Naive thymus-derived CD4-positive, alpha-beta T cell (primary cell): ENCODE results near the gene CCDC43. TPM values are rescaled to one million over a fixed set of nuclear protein-coding genes. Genes with fewer than 3 reads are reported as not detected.
"Not testable (repeated sequence)": the region's sequence is repeated elsewhere in the genome, so short reads cannot be mapped to it uniquely, and the experiment has no call there.

ENCODE experiments used
- ATAC-seq: fragments of 150-1000 bp; cut with Tn5 transposase; 2 replicates; pipeline ENCODE4 v1.10.0; 2021; ENCODE audit warnings: mild to moderate bottlenecking, moderate library complexity
- CTCF ChIA-PET: fragments of 350-600 bp; sonication (Branson Sonifier 250); formaldehyde crosslinking; loops from one replicate; lab custom pipeline; 2021; ENCODE audit warnings: antibody characterized with exemption; lab: Charles Lee
- POLR2A ChIA-PET: fragments of 350-600 bp; sonication (Branson Sonifier 250); formaldehyde crosslinking; loops from one replicate; lab custom pipeline; 2021; ENCODE audit warnings: antibody characterized with exemption, inconsistent platforms; lab: Charles Lee
- DNase-seq, 9 donors: peaks; one replicate each; pipeline versions ENCODE4 v3.0.0 to v3.0.0-alpha.2; 2020 to 2022; ENCODE audit warnings: mixed read lengths in 1 of 9
- H3K27ac ChIP-seq: one replicate; pipeline ENCODE4 v1.7.0; 2013; ENCODE audit warnings: mild to moderate bottlenecking, low read depth, low read length, moderate library complexity
- H3K27me3 ChIP-seq, 2 donors: one replicate each; pipeline ENCODE4 v1.7.0; 2013; ENCODE audit warnings: low read length in 2 of 2, mild to moderate bottlenecking in 2 of 2, moderate library complexity in 2 of 2; ENCODE audit not compliant: control insufficient read depth in 2 of 2, insufficient read depth in 2 of 2
- H3K36me3 ChIP-seq, 3 experiments: 1 replicate in 2 of 3; 2 replicates in 1 of 3; pipeline ENCODE4 v1.7.0; 2013; ENCODE audit warnings: low read length in 3 of 3, mild to moderate bottlenecking in 3 of 3, moderate library complexity in 1 of 3; ENCODE audit not compliant: insufficient read depth in 3 of 3, control insufficient read depth in 2 of 3
- H3K4me1 ChIP-seq, 2 donors: one replicate each; pipeline ENCODE4 v1.7.0; 2013; ENCODE audit warnings: low read length in 2 of 2, mild to moderate bottlenecking in 2 of 2, moderate library complexity in 1 of 2; ENCODE audit not compliant: control insufficient read depth in 2 of 2, insufficient read depth in 2 of 2
- H3K4me3 ChIP-seq: 2 replicates; pipeline ENCODE4 v1.7.0; 2013; ENCODE audit warnings: mild to moderate bottlenecking, low read length
- H3K9me3 ChIP-seq, 3 experiments: 1 replicate in 2 of 3; 2 replicates in 1 of 3; pipeline ENCODE4 v1.7.0; 2013; ENCODE audit warnings: low read length in 3 of 3; ENCODE audit not compliant: control insufficient read depth in 2 of 3
- H3K27ac Mint-ChIP-seq, 9 donors: one replicate each; pipeline ENCODE4 v1.8.0; 2020 to 2022; ENCODE audit warnings: mixed read lengths in 9 of 9, mild to moderate bottlenecking in 8 of 9, moderate library complexity in 5 of 9, inconsistent platforms in 2 of 9
- H3K27me3 Mint-ChIP-seq, 5 donors: one replicate each; pipeline ENCODE4 v1.8.0; 2021 to 2022; ENCODE audit warnings: mixed read lengths in 5 of 5, mild to moderate bottlenecking in 1 of 5
- H3K36me3 Mint-ChIP-seq, 5 donors: one replicate each; pipeline ENCODE4 v1.8.0; 2020 to 2022; ENCODE audit warnings: mixed read lengths in 5 of 5, mild to moderate bottlenecking in 3 of 5, inconsistent platforms in 1 of 5
- H3K4me1 Mint-ChIP-seq, 7 donors: one replicate each; pipeline ENCODE4 v1.8.0; 2020 to 2022; ENCODE audit warnings: mixed read lengths in 7 of 7, mild to moderate bottlenecking in 3 of 7, inconsistent platforms in 1 of 7
- H3K4me3 Mint-ChIP-seq, 10 donors: one replicate each; pipeline ENCODE4 v1.8.0; 2020 to 2022; ENCODE audit warnings: mild to moderate bottlenecking in 10 of 10, mixed read lengths in 10 of 10, moderate library complexity in 6 of 10, inconsistent platforms in 2 of 10
- H3K9me3 Mint-ChIP-seq, 11 donors: one replicate each; pipeline ENCODE4 v1.8.0; 2020 to 2022; ENCODE audit warnings: mixed read lengths in 11 of 11, mild to moderate bottlenecking in 4 of 11, inconsistent platforms in 1 of 11, moderate library complexity in 1 of 11
- intact Hi-C, 2 donors: fragments of 100-400 bp; cut with micrococcal nuclease; formaldehyde crosslinking; loops; one replicate each; pipeline ENCODE4 v1.15.1; 2023
- polyA plus RNA-seq, 2 donors: library from polyadenylated mRNA; unstranded; fragments of 300-500 nt; fragmentation: Illumina TruSeq; gene quantifications; one replicate each; pipeline ENCODE4 v1.2.3, GENCODE V29; 2021
- total RNA-seq, 6 experiments: library from RNA in 5 of 6; stranded (reverse) in 5 of 6; gene quantifications; 1 replicate in 5 of 6; 2 replicates in 1 of 6; pipeline ENCODE4 v1.2.3 and lab custom pipeline; 2021 to 2026

CCDC43 gene
- total and polyA plus RNA-seq, 7 experiments from 2014 or later = 10.2 to 29.1 (median 17.9) TPM

DNA sequence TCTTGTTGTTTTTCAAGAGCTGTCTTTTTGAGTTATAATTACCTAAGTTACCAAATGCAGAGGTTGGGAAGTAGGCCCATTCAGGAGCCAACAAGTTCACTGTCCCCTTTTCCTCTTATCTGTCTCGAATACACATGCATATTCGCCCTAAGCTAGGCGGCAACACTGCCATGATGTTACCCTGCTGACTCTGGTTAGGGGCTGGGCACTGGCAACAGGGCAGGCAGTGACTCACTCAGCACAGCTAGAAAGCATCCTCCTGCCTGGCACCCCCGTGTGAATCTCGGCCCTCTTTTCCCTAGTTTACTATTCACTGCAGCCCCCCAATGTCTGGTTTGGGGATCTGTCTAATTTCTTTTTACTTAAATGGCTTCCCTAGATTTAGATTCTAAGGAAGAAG lies 32.7 kb upstream of the CCDC43 start:
- no peak overlapping the region for H3K27ac ChIP-seq
- CTCF ChIA-PET = no interaction called here
- intact Hi-C loops = no loop called here
- no peak overlapping the region for H3K4me3 ChIP-seq
- H3K9me3 ChIP-seq = no peaks in the 10 kb centered on the region
- no peaks in the 10 kb centered on the region for H3K4me1 Mint-ChIP-seq
- no peak overlapping the region for H3K4me3 Mint-ChIP-seq
- no peaks in the 10 kb centered on the region for H3K4me1 ChIP-seq
- ATAC-seq = no peak
- POLR2A ChIA-PET = no interaction called here
- no peaks in the 10 kb centered on the region for H3K27me3 ChIP-seq
- H3K36me3 ChIP-seq = no peaks in the 10 kb centered on the region
- H3K27me3 Mint-ChIP-seq = no peaks in the 10 kb centered on the region
- no peaks in the 10 kb centered on the region for H3K9me3 Mint-ChIP-seq
- no peak overlapping the region for H3K27ac Mint-ChIP-seq
- no peak for DNase-seq
- H3K36me3 Mint-ChIP-seq = peaks cover 0 to 22% (median 9%) of the 10 kb centered on the region in 5 donors

- no peak overlapping the region for H3K4me3 ChIP-seq
- Mint-ChIP-seq H3K4me3 (no peak overlapping the region), H3K27ac (no peak overlapping the region), H3K36me3 (peaks cover 0 to 26% (median 13%) of the 10 kb centered on the region in 5 donors), H3K27me3 (no peaks in the 10 kb centered on the region), H3K9me3 (no peaks in the 10 kb centered on the region), H3K4me1 (peaks cover 0 to 3% (median 0%) of the 10 kb centered on the region in 7 donors)
- H3K27me3 ChIP-seq = no peaks in the 10 kb centered on the region
- H3K9me3 ChIP-seq = no peaks in the 10 kb centered on the region
- no peak overlapping the region for H3K27ac ChIP-seq
- ChIA-PET CTCF (interaction anchor here (0.7 kb wide), 1 partner anchor 93 kb away, joined by 3 read pairs; no protein-coding TSS in a partner anchor), POLR2A (interaction anchor here (1.4 kb wide), 1 partner anchor 12 kb away, joined by 4 read pairs; no protein-coding TSS in a partner anchor)
- intact Hi-C loops = no loop called here
- no peak for ATAC-seq
- no peak for DNase-seq
- H3K36me3 ChIP-seq = no peaks in the 10 kb centered on the region
- no peaks in the 10 kb centered on the region for H3K4me1 ChIP-seq
Observed at GRCh38 chr17:44719444-44719843, 29.9 kb upstream of the CCDC43 start.

GRCh38 chr17:44708401-44709263 lies 19.1 kb upstream of the CCDC43 start, which contains the start of gene DBF4B:
DBF4B (plus strand) TSS chr17:44708665; CDS start chr17:44708821, 156 bp downstream.
- peaks cover 0 to 7% (median 4%) of the 10 kb centered on the region in 7 donors for H3K4me1 Mint-ChIP-seq
- Histone ChIP-seq H3K27me3 (no peaks in the 10 kb centered on the region), H3K4me1 (peaks cover 14 to 15% of the 10 kb centered on the region in 2 donors), H3K27ac (peak within 1 kb of the TSS; percentile 62), H3K36me3 (peaks cover 0 to 5% (median 0%) of the 10 kb centered on the region in 3 experiments), H3K4me3 (peak within 1 kb of the TSS; percentile 91), H3K9me3 (no peaks in the 10 kb centered on the region)
- ChIA-PET CTCF (interaction anchor here (0.6 to 1.2 kb wide), 3 partner anchors 17 to 795 kb away, joined by 4 to 6 read pairs (median 4); partner anchors contain the start of gene CCDC43), POLR2A (interaction anchor here (0.6 to 3.7 kb wide), 5 partner anchors 18 to 1559 kb away, joined by 3 to 32 read pairs (median 3); partner anchors contain the start of gene CCDC43)
- H3K9me3 Mint-ChIP-seq = no peaks in the 10 kb centered on the region
- DNase-seq (peak; percentile 49 to 92 (median 86)), ATAC-seq (peak; percentile 99)
- H3K27me3 Mint-ChIP-seq = peaks cover 0 to 9% (median 4%) of the 10 kb centered on the region in 5 donors
- peak within 1 kb of the TSS in 1 of 10 donors; percentile 79 for H3K4me3 Mint-ChIP-seq
- H3K27ac Mint-ChIP-seq = peak within 1 kb of the TSS in 1 of 9 donors; percentile 72
- intact Hi-C loops = loop anchor here (1.0 to 10.0 kb wide), 4 partner anchors 19 to 190 kb away; partner anchors contain the start of genes CCDC43 (in 2 of the 2) and EFTUD2 (in 2 of the 2)
- H3K36me3 Mint-ChIP-seq = peaks cover 0 to 1% (median 0%) of the 10 kb centered on the region in 5 donors

DNA sequence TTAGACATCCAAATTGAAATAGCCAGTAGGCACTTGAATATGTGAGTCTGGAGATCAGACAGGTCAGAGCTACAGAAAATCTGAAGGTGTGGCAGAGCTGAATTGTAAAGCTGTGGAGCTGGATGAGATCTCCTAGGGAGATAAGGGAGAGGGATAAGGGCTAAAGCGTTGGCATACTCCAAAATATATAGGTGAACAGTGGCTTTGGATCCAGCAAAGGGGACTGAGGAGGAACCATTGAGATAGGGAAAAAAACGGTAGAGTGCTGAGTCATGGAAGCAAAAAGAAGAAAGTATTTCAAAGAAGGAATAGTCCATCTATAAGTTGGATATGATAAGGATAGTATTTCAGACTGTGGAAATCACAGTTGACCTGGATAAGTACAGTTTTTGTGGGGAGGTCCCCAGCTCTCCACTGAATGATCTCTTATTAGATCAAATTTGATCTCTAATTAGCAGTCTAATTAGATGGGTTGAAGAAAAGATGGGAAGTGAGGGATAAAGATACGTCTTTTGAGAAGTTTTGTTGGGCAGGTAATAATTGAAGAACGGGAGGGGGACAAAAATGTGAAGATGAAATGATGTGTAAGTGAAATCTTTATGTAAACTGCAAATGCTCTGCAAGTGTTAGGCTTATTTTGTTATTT lies 18.3 kb upstream of the CCDC43 start:
- peak overlapping the region; percentile 91 for H3K4me3 ChIP-seq
- Mint-ChIP-seq H3K4me3 (no peak overlapping the region), H3K27ac (no peak overlapping the region), H3K36me3 (no peaks in the 10 kb centered on the region), H3K9me3 (no peaks in the 10 kb centered on the region), H3K27me3 (peaks cover 0 to 9% (median 4%) of the 10 kb centered on the region in 5 donors), H3K4me1 (peaks cover 0 to 7% (median 4%) of the 10 kb centered on the region in 7 donors)
- peak overlapping the region; percentile 62 for H3K27ac ChIP-seq
- H3K36me3 ChIP-seq = peaks cover 0 to 5% (median 0%) of the 10 kb centered on the region in 3 experiments
- intact Hi-C loops = loop anchor here (1.0 to 10.0 kb wide), 4 partner anchors 19 to 191 kb away; partner anchors contain the start of genes CCDC43 (in 2 of the 2) and EFTUD2 (in 2 of the 2)
- H3K27me3 ChIP-seq = no peaks in the 10 kb centered on the region
- DNase-seq (peak in 1 of 9 donors; percentile 22), ATAC-seq (no peak)
- H3K4me1 ChIP-seq = peaks cover 14 to 15% of the 10 kb centered on the region in 2 donors
- no peaks in the 10 kb centered on the region for H3K9me3 ChIP-seq
- CTCF ChIA-PET = interaction anchor here (1.0 to 1.2 kb wide), 2 partner anchors 17 to 18 kb away, joined by 4 to 6 read pairs; partner anchors contain the start of gene CCDC43
- POLR2A ChIA-PET = interaction anchor here (0.6 to 3.7 kb wide), 6 partner anchors 11 to 633 kb away, joined by 3 to 32 read pairs (median 3); partner anchors contain the start of gene CCDC43

DNA sequence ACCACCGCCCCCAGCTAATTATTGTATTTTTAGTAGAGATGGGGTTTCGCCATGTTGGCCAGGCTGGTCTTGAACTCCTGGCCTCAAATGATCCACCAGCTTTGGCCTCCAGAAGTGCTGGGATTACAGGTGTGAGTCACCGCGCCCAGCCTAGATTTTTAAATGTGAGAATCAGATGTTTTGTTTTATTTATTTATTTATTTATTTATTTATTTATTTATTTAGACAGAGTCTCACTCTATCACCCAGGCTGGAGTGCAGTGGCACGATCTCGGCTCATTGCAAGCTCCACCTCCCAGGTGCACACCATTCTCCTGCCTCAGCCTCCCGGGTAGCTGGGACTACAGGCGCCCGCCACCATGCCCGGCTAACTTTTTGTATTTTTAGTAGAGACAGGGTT lies 10.7 kb upstream of the CCDC43 start:
- H3K36me3 Mint-ChIP-seq, H3K9me3 Mint-ChIP-seq, H3K27me3 Mint-ChIP-seq, ATAC-seq, H3K27ac Mint-ChIP-seq, H3K36me3 ChIP-seq, H3K9me3 ChIP-seq, H3K27me3 ChIP-seq, H3K4me3 ChIP-seq, DNase-seq, POLR2A ChIA-PET, H3K4me1 ChIP-seq, H3K4me3 Mint-ChIP-seq, H3K4me1 Mint-ChIP-seq, H3K27ac ChIP-seq: not testable (repeated sequence)
- CTCF ChIA-PET = interaction anchor here (0.7 kb wide), 1 partner anchor 12 kb away, joined by 3 read pairs; no protein-coding TSS in a partner anchor
- intact Hi-C loops = loop anchor here in 1 of 2 donors (10.0 kb wide), 1 partner anchor 195 kb away; the partner anchor contains the start of gene EFTUD2

DNA sequence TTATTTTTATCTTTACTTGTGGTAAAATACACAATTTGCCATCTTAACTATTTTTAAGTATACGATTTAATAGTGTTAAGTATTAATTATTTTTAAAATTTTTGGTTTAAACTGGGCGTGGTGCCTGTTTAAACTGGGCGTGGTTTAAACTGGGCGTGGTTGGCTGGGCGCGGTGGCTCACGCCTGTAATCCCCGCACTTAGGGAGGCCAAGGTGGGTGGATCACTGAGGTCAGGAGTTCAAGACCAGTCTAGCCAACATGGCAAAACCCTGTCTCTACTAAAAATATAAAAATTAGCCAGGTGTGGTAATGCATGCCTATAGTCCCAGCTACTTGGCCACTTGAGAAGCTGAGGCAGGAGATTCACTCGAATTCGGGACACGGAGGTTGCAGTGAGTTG lies 4.0 kb upstream of the CCDC43 start:
- no peaks in the 10 kb centered on the region for H3K9me3 Mint-ChIP-seq
- no peaks in the 10 kb centered on the region for H3K27me3 Mint-ChIP-seq
- Histone ChIP-seq H3K9me3 (no peaks in the 10 kb centered on the region), H3K36me3 (peaks cover 0 to 5% (median 0%) of the 10 kb centered on the region in 3 experiments), H3K27me3 (no peaks in the 10 kb centered on the region), H3K4me3 (no peak overlapping the region), H3K27ac (no peak overlapping the region), H3K4me1 (peaks cover 10 to 12% of the 10 kb centered on the region in 2 donors)
- ChIA-PET CTCF (interaction anchor here (0.7 kb wide), 1 partner anchor 10 kb away, joined by 3 read pairs; no protein-coding TSS in a partner anchor), POLR2A (no interaction called here)
- peaks cover 0 to 4% (median 0%) of the 10 kb centered on the region in 5 donors for H3K36me3 Mint-ChIP-seq
- H3K27ac Mint-ChIP-seq = no peak overlapping the region
- ATAC-seq (no peak), DNase-seq (no peak)
- intact Hi-C loops = no loop called here
- no peak overlapping the region for H3K4me3 Mint-ChIP-seq
- peaks cover 16 to 25% (median 21%) of the 10 kb centered on the region in 7 donors for H3K4me1 Mint-ChIP-seq
